NOMO-1 treated with DMSO at 0.1 percent for 48 hours (cell line): Measurements from ENCODE around the gene GJD3.
"Not testable (repeated sequence)": the region's sequence is repeated elsewhere in the genome, so short reads cannot be mapped to it uniquely, and the experiment has no call there.

Experiments used
- DNase-seq: peaks from one replicate; lab custom pipeline; 2025; ENCODE audit not compliant: unreplicated experiment; lab: John Stamatoyannopoulos, UW

The GJD3 gene

GRCh38 chr17:40364121-40364861, at the start of gene GJD3:
Gene GJD3 (minus strand): TSS chr17:40364737. CDS start chr17:40363815, 922 bp downstream.
- no peak for DNase-seq

GRCh38 chr17:40414312-40414711, 49.8 kb upstream of the GJD3 start:
- DNase-seq = not testable (repeated sequence)

- DNase-seq = no peak
Observed at GRCh38 chr17:40412880-40413279, 48.3 kb upstream of the GJD3 start.

GRCh38 chr17:40411821-40412220, 47.3 kb upstream of the GJD3 start:
- DNase-seq = no peak

GRCh38 chr17:40410082-40410481, 45.5 kb upstream of the GJD3 start:
- DNase-seq = no peak

- not testable (repeated sequence) for DNase-seq
Observed at GRCh38 chr17:40409540-40409939, 45.0 kb upstream of the GJD3 start.

GRCh38 chr17:40407460-40407859, 42.9 kb upstream of the GJD3 start:
- DNase-seq = no peak

GRCh38 chr17:40404003-40404402, 39.5 kb upstream of the GJD3 start:
- DNase-seq = no peak

GRCh38 chr17:40402668-40403067, 38.1 kb upstream of the GJD3 start:
- no peak for DNase-seq

GRCh38 chr17:40399185-40399584, 34.6 kb upstream of the GJD3 start:
- peak; percentile 39 for DNase-seq

GRCh38 chr17:40386555-40386954, 22.0 kb upstream of the GJD3 start:
- not testable (repeated sequence) for DNase-seq

GRCh38 chr17:40382251-40382650, 17.7 kb upstream of the GJD3 start:
- DNase-seq = no peak

GRCh38 chr17:40378966-40379365, 14.4 kb upstream of the GJD3 start:
- no peak for DNase-seq

- no peak for DNase-seq
Observed at GRCh38 chr17:40377832-40378231, 13.3 kb upstream of the GJD3 start.

GRCh38 chr17:40376541-40376940, 12.0 kb upstream of the GJD3 start:
- not testable (repeated sequence) for DNase-seq

- not testable (repeated sequence) for DNase-seq
Observed at GRCh38 chr17:40375786-40376185, 11.2 kb upstream of the GJD3 start.

- no peak for DNase-seq
Observed at GRCh38 chr17:40374821-40375498, 10.4 kb upstream of the GJD3 start.

- no peak for DNase-seq
Observed at GRCh38 chr17:40373999-40374398, 9.5 kb upstream of the GJD3 start.

- DNase-seq = peak; percentile 13
Observed at GRCh38 chr17:40373324-40373723, 8.8 kb upstream of the GJD3 start.

- DNase-seq = not testable (repeated sequence)
Observed at GRCh38 chr17:40372644-40373043, 8.1 kb upstream of the GJD3 start.

GRCh38 chr17:40372031-40372430, 7.5 kb upstream of the GJD3 start:
- no peak for DNase-seq

GRCh38 chr17:40371261-40371929, 6.9 kb upstream of the GJD3 start:
- no peak for DNase-seq
